HUES48 (cell line): ENCODE measurements around the gene ITGA4.

Experiments used
- H3K27ac ChIP-seq: one replicate; pipeline ENCODE4 v1.7.0; 2013; ENCODE audit warnings: low read depth, low read length, inconsistent platforms
- H3K27me3 ChIP-seq: 2 replicates; pipeline ENCODE4 v1.6.1; 2013; ENCODE audit warnings: mild to moderate bottlenecking, low read length; ENCODE audit not compliant: control insufficient read depth, insufficient read depth
- H3K36me3 ChIP-seq: 2 replicates; pipeline ENCODE4 v1.6.1; 2013; ENCODE audit warnings: low read length; ENCODE audit not compliant: control insufficient read depth, insufficient read depth
- H3K4me1 ChIP-seq: 2 replicates; pipeline ENCODE4 v1.6.1; 2013; ENCODE audit warnings: mild to moderate bottlenecking, low read length; ENCODE audit not compliant: control insufficient read depth, insufficient read depth
- H3K4me3 ChIP-seq: 2 replicates; pipeline ENCODE4 v1.5.1; 2013; ENCODE audit warnings: mild to moderate bottlenecking, low read depth, low read length
- H3K9ac ChIP-seq: 2 replicates; pipeline ENCODE4 v1.6.1; 2013; ENCODE audit warnings: mild to moderate bottlenecking, low read depth, low read length, moderate library complexity
- H3K9me3 ChIP-seq: 2 replicates; pipeline ENCODE4 v1.6.1; 2013; ENCODE audit warnings: low read length; ENCODE audit not compliant: control insufficient read depth, insufficient read depth

ITGA4 gene

DNA sequence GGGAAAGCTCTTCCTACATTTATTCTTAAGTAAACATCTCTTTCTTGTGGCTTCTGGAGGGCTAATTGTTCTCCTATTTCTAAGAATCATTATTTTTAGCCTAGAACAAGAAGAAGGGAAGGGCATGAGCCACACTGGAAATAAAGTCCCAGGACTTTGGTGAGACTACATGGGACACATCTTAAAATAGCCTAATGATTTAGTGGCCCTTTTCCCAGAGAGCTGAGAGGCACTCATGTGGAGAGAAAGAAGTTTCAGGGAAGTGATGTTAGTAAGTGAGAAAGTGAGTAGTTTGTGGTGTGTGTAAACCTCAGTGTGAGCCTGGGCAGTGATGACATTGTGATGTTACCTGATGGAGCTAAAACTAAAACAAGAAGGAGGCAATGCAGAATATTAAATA lies 14.6 kb downstream of the ITGA4 start:
- no peaks in the 10 kb centered on the region for H3K9me3 ChIP-seq
- H3K9ac ChIP-seq: no peak overlapping the region
- peaks cover 10% of the 10 kb centered on the region; the same call in 1 of the 2 replicates for H3K4me1 ChIP-seq
- H3K27ac ChIP-seq: no peak overlapping the region
- no peaks in the 10 kb centered on the region for H3K27me3 ChIP-seq
- H3K4me3 ChIP-seq: no peak overlapping the region
- H3K36me3 ChIP-seq: no peaks in the 10 kb centered on the region

DNA sequence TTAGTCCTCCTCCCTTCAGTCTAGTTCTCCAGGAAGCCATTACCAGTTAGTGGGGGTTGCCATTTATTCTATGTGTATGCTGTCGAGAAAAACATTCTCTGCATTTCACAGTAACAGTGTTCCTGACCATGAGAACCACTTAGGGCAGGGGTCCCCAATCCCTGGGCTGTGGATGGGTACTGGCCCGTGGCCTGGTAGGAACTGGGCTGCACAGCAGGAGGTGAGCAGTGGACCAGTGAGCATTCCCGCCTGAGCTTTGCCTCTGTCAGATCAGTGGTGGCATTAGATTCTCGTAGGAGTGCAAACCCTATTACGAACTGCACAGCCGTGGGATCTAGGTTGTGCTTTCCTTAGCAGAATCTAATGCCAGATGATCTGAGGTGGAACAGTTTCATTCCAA lies 15.8 kb downstream of the ITGA4 start:
- no peaks in the 10 kb centered on the region for H3K36me3 ChIP-seq
- no peaks in the 10 kb centered on the region for H3K27me3 ChIP-seq
- H3K27ac ChIP-seq: no peak overlapping the region
- H3K9me3 ChIP-seq: no peaks in the 10 kb centered on the region
- no peak overlapping the region for H3K4me3 ChIP-seq
- H3K9ac ChIP-seq: no peak overlapping the region
- H3K4me1 ChIP-seq: peaks cover 7% of the 10 kb centered on the region; the same call in 1 of the 2 replicates

DNA sequence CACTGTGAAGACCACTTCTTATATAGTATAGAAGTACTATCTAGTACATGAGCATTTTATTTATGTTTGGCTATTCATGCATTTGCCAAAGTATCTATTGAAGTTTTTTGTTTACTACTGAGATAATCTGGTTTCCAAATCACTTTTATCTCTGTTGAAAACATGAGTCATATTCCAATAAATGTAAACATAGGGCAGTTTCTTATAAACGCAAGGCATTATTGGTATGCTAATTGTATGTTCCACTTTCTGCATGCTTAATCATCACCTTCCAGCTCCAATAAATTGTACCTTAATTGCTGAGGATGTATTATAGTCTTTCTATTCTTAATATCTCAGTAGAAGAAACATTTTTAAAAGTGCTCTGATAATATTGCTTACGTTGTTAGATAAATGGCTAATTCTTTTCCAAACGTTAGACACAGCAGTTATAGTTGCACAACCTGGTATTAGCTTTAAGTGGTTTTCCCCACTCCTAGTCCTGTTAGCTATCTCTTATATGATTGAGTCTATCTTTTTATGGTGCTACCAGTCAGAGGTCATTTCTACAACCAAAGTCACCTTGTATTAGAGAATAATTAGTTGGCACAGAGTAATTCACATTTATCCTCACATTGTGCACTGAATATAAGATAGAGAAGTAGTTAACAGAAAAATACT lies 17.2 kb downstream of the ITGA4 start:
- no peaks in the 10 kb centered on the region for H3K9me3 ChIP-seq

DNA sequence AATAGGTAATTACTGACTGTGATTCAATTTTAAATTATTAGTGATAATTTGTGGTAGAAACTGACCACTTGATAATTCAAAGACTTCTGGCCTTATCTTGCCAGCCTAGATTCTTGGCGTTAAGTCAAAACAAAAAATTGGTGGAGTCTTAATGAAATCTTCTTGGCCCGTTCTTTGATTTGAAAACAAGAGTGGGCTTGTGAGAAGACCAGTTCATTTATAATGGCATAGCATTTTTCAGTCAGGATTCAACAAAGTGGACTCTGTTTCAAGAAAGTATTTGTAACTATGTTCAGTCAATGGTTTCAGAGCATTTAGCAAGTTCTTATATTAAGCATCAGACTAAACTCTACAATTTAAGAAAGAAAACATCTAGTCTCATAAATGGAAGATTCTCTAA lies 26.0 kb downstream of the ITGA4 start:
- H3K27me3 ChIP-seq: no peaks in the 10 kb centered on the region
- no peaks in the 10 kb centered on the region for H3K36me3 ChIP-seq
- H3K9ac ChIP-seq: no peak overlapping the region
- no peaks in the 10 kb centered on the region for H3K9me3 ChIP-seq
- H3K27ac ChIP-seq: no peak overlapping the region
- H3K4me3 ChIP-seq: no peak overlapping the region
- no peaks in the 10 kb centered on the region for H3K4me1 ChIP-seq

More for the DNA sequence above, 17.2 kb downstream of the ITGA4 start:
- Histone ChIP-seq H3K9ac (no peak overlapping the region), H3K36me3 (no peaks in the 10 kb centered on the region), H3K27ac (no peak overlapping the region), H3K4me3 (no peak overlapping the region), H3K4me1 (no peaks in the 10 kb centered on the region), H3K27me3 (no peaks in the 10 kb centered on the region)

DNA sequence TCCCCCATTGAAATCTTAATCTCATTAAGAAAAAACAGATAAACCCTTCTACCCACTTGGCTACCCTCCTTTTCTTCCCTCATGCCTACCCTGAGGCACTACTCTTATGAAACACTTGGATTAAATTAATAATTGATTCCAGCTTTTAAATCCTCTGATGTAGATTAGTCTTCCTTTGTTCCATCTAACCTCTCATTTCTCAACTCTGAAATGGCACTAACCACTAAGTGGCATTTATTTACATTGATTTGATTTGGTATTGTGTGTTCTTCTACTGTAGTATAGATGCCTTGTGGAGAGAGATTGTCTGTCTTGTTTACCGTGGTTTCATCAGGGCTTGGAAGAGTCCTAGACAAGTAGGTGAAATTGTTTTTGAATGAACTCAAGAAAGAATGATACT lies 26.7 kb downstream of the ITGA4 start:
- Histone ChIP-seq H3K9me3 (no peaks in the 10 kb centered on the region), H3K27ac (no peak overlapping the region), H3K4me3 (no peak overlapping the region), H3K36me3 (no peaks in the 10 kb centered on the region), H3K27me3 (no peaks in the 10 kb centered on the region), H3K9ac (no peak overlapping the region), H3K4me1 (no peaks in the 10 kb centered on the region)

DNA sequence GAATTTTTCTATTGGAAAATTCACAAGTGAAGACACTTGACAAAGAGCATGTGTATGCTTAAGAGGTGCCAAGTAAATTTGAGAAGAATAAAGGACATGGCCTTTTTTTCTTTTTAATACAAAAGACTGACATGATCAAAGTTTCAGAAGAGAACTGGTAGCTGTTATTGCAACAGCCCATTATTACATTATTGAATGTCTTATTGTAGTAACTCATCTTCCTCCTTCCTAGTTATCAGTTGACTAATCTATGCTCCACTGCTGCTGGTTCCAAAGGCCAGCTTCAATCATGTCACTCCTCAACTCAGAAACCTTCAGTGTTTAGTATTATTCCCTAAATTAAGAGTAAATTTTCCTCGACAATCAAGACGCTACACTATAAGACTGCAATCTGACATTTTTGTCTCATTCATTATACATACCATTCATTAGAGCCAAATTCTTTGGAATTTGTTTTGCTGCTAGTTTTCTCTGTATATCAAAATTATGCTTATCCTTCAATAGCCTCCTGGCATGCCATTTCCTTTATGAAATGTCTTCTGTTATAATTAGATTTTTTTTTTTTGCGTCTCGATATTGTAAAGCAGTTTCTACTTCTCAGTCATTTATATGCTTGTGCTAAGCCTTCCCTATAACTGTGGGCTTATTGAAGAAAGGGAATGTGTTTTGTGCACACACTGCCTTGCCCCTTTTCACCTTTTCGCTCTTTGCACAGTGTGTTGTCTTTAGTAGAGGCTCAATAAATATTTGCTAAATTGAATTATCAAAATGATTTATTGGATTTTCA lies 27.9 kb downstream of the ITGA4 start:
- H3K9me3 ChIP-seq: no peaks in the 10 kb centered on the region
- H3K4me1 ChIP-seq: no peaks in the 10 kb centered on the region
- H3K4me3 ChIP-seq: no peak overlapping the region
- no peak overlapping the region for H3K27ac ChIP-seq
- H3K27me3 ChIP-seq: no peaks in the 10 kb centered on the region
- H3K36me3 ChIP-seq: no peaks in the 10 kb centered on the region
- H3K9ac ChIP-seq: no peak overlapping the region

DNA sequence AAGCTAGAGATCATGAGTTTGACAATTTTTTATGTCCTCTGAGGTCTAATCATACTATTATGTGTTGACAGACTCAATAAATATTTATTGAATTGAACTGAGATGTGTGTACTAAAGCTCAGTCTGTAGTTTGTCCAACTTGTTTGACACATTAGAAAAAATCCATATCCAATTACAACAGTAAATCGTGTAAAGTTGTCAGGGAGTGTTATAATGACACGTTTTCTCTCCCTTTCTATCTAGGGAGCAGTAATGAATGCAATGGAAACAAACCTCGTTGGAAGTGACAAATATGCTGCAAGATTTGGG lies 28.4 kb downstream of the ITGA4 start:
- H3K9ac ChIP-seq: no peak overlapping the region
- H3K36me3 ChIP-seq: no peaks in the 10 kb centered on the region

DNA sequence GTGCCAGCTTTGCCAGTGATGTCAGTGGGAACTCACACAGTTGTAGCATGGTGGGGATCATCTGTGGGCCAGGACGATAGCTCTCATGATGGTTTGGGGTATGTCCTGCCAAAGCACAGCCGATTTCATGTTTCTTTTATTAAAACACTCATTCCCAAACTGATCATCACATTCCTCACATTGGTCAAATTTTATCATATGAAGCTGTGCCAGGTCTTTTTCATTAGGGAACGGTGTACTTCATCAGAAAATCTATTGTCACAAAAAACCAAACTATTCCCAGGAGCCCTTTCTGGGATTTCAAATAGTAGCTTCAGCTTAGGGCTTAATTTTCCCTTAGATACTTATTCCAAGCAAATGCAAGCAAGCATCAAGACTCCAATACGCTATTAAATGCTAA lies 42.0 kb downstream of the ITGA4 start:
- peaks cover 7% of the 10 kb centered on the region; the same call in 1 of the 2 replicates for H3K4me1 ChIP-seq
- no peaks in the 10 kb centered on the region for H3K9me3 ChIP-seq
- H3K36me3 ChIP-seq: no peaks in the 10 kb centered on the region
- no peak overlapping the region for H3K4me3 ChIP-seq
- no peak overlapping the region for H3K27ac ChIP-seq
- no peak overlapping the region for H3K9ac ChIP-seq
- H3K27me3 ChIP-seq: no peaks in the 10 kb centered on the region

More for the DNA sequence above, 28.4 kb downstream of the ITGA4 start:
- H3K27me3 ChIP-seq: no peaks in the 10 kb centered on the region
- H3K27ac ChIP-seq: no peak overlapping the region
- no peak overlapping the region for H3K4me3 ChIP-seq
- H3K9me3 ChIP-seq: no peaks in the 10 kb centered on the region
- H3K4me1 ChIP-seq: no peaks in the 10 kb centered on the region

DNA sequence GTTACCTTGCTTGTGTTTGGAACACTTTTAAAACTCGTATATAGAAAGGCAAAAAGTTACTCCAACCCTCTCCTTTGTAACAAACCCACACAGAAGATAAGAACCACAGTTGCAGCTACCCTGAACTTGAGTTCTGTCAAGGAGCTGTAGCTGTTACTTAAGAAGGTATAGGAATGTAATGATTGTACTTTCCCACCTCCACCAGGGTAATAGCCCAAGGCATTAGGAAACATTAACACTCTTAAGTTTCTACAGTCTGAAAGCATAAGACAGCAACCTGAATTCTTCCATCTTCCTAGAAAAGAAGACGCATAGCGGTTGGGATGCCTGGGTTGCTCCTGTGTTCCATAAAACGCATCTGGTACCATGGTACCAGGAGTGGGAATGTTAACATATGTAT lies 43.0 kb downstream of the ITGA4 start:
- Histone ChIP-seq H3K27ac (no peak overlapping the region), H3K36me3 (no peaks in the 10 kb centered on the region), H3K4me3 (no peak overlapping the region), H3K9ac (no peak overlapping the region), H3K4me1 (peaks cover 10% of the 10 kb centered on the region; the same call in 1 of the 2 replicates), H3K27me3 (no peaks in the 10 kb centered on the region), H3K9me3 (no peaks in the 10 kb centered on the region)

DNA sequence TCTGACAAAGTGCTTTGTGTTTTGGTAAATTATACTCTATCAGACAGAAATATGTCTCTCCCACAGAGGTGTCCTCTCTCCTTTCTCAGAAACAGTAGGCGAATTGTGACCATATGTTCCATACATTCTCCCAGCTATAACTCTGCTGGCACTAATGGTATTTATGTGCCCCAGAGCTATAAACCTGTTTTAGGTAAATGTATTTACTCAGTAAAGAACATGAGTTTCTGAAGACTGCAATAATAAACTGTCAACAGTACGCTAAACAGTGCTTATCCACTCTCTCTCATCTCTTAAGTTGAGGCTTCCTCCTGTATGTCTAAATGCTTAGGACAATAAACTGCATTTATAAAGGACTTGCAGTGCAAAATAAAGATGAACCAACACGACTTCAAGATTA lies 58.5 kb downstream of the ITGA4 start:
- H3K27me3 ChIP-seq: no peaks in the 10 kb centered on the region
- H3K9me3 ChIP-seq: no peaks in the 10 kb centered on the region
- no peak overlapping the region for H3K9ac ChIP-seq
- H3K36me3 ChIP-seq: no peaks in the 10 kb centered on the region
- no peak overlapping the region for H3K4me3 ChIP-seq
- peaks cover 15% of the 10 kb centered on the region for H3K4me1 ChIP-seq
- no peak overlapping the region for H3K27ac ChIP-seq

DNA sequence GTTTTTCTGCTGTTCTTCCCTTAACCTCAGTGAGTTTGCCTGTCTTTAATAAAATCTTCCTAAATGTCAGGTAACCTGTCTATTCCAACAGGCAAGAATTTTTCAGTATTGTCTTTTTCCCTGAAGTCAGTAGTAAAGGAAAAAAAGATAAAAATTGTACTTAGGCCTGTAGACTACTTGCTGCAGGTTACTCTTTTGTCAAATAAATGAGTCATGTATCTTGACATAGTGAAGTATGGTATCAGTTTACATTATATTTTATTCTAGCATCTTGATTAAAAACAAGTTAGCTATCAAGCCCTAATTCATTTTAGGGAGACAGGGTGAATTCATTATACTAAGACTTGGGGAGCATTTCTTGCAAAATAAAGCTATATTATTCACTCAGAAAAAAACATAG lies 59.8 kb downstream of the ITGA4 start:
- Histone ChIP-seq H3K36me3 (no peaks in the 10 kb centered on the region), H3K4me1 (peaks cover 2% of the 10 kb centered on the region), H3K27me3 (no peaks in the 10 kb centered on the region)

More for the DNA sequence above, 59.8 kb downstream of the ITGA4 start:
- Histone ChIP-seq H3K27ac (no peak overlapping the region), H3K9me3 (no peaks in the 10 kb centered on the region), H3K4me3 (no peak overlapping the region), H3K9ac (no peak overlapping the region)
